Measurements from ENCODE around the gene CALN1. TPM values are rescaled to one million over a fixed set of nuclear protein-coding genes. Genes with fewer than 3 reads are reported as not detected.
"Not testable (repeated sequence)": the region's sequence is repeated elsewhere in the genome, so short reads cannot be mapped to it uniquely, and the experiment has no call there.

CALN1 gene
- total RNA-seq, result 0.13 and 0.89 TPM in 2 replicates

DNA sequence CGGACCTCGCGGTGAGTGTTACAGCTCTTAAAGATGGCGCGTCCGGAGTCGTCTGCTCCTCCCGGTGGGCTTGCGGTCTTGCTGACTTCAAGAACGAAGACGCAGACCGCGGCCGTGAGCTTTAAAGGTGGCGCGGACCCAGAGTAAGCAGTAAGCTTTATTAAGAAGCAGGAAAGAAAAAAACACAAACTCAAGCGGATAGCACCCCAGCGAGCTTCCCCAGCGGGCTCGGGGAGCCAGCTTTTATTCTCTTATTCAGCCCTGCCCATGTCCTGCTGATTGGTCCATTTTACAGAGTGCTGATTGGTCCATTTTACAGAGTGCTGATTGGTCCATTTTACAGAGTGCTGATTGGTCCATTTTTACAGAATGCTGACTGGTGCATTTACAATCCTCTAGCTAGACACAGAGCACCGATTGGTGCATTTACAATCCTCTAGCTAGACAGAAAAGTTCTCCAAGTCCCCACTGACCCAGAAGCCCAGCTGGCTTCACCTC, at the start of gene CALN1:
CALN1 (minus strand) TSS at position 218 of the 498 bp plus-strand sequence.
- not testable (repeated sequence) for DNase-seq (ENCODE audit: low read depth in 2 of 2)

- DNase-seq (ENCODE audit: low read depth in 2 of 2), result no peak
Measured at GRCh38 chr7:72453471-72453870, 41.3 kb upstream of the CALN1 start.

GRCh38 chr7:72447465-72448204, 35.5 kb upstream of the CALN1 start:
- no peak for DNase-seq (ENCODE audit: low read depth in 2 of 2)

GRCh38 chr7:72446591-72447462, 34.7 kb upstream of the CALN1 start:
- DNase-seq (ENCODE audit: low read depth in 2 of 2), result no peak

GRCh38 chr7:72446131-72446530, 34.0 kb upstream of the CALN1 start:
- DNase-seq (ENCODE audit: low read depth in 2 of 2), result no peak

DNA sequence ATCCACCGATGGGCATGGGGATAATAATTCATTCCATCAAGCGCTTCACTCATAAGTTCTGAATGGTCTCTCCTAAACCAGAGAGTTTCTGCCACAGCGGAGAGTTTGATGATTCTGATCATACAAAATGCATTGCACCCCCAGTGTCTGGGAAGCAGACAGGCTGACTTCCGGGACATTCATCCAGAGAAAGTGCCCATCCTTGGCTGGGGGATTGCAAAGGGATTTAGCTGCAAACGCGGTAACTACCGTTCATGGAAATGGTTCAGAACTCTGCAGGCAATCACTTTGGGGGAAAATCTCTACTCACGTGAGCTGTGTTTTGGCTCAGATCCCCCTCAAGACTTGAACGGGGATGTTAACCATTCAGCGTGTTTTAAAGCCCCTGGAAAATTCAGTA, 33.4 kb upstream of the CALN1 start:
- no peak for DNase-seq (ENCODE audit: low read depth in 2 of 2)

GRCh38 chr7:72445075-72445474, 32.9 kb upstream of the CALN1 start:
- no peak for DNase-seq (ENCODE audit: low read depth in 2 of 2)

- DNase-seq (ENCODE audit: low read depth in 2 of 2), result no peak
Measured at GRCh38 chr7:72444026-72444776, 32.1 kb upstream of the CALN1 start.

DNA sequence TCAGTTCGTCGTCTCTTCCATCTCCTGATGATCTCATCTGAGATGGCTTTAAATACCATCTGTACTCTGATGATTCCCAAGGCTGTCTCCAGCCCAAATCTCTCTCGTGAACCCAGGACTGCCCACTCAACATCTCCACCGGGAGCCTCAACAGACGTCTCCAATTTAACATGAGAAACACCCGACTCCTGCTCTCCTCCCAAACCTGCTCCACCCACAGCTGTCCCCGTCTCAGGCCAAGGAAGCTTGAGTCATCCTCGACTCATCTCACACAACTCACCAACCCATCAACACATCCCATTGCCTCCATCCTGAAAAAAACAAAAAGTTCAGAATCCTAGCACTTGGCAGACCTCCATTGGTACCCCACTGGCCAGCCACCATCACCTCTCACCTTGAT, 29.7 kb upstream of the CALN1 start:
- no peak for DNase-seq (ENCODE audit: low read depth in 2 of 2)

DNA sequence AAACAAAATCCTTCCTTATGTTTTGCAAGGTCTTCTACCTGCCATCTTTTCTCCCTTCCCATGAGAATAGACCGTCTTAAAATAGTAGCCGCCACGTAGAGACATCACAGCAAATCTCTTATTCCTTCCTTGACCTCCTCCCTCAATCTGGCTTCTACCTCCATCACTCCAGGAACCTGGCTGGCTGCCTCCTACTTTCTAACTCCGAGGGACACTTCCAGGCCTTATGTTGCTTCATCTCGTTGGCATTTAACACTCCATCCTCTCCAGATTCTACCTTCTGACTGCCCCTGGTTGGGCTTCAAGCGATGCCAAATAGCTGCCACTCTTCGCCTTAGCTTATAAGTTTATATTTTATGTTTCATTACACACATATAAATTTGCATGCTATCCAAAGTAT, 26.4 kb upstream of the CALN1 start:
- DNase-seq (ENCODE audit: low read depth in 2 of 2), result no peak

GRCh38 chr7:72437610-72438009, 25.5 kb upstream of the CALN1 start:
- DNase-seq (ENCODE audit: low read depth in 2 of 2), result no peak

DNA sequence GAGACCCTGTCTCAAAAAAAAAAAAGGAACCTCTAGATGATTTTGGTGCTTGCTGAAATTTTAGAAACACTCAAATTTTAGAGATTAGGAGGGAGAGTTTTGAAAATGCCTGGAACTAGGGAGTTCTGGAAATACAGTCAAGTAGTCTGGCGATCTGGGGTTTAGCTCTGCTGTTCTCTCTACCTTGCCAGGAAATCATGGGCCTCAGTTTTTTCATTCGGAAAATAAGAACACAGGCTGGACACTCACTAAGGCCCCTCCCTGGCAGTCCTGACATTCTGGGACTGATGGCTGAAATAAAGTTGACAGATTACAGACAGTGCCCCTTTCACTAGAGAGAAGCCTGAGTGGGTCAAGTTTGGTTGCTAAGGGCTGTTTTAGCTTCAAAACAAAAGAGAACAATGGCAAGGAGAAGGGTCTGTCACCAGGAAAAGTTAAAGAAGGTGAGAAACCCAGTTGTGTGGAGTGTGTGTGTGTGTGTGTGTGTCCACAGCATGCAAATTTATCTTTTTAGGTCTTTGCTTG, 25.0 kb upstream of the CALN1 start:
- DNase-seq (ENCODE audit: low read depth in 2 of 2), result no peak

DNA sequence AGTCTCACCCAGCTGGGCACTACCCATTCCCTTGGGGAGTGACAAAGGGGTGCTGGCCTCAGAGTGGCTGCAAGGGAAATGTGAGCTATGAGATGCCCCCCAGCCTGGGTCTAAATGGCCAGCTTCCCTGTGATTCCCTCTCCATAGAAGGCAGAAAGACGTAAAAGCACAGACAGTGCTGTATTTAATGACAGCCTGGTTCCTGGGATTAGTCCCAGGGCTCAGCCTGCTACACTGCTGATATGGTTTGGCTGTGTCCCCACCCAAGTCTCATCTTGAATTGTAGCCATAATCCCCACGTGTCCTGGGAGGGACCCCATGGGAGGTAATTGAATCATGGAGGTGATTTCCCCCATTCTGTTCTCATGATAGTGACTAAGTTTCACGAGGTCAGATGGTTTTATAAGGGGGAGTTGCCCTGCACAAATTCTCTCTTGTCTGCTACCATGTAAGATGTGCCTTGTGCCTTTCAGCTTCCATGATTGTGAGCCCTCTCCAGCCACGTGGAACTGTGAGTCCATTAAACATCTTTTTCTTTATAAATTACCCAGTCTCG, 23.9 kb upstream of the CALN1 start:
- DNase-seq (ENCODE audit: low read depth in 2 of 2), result no peak

DNA sequence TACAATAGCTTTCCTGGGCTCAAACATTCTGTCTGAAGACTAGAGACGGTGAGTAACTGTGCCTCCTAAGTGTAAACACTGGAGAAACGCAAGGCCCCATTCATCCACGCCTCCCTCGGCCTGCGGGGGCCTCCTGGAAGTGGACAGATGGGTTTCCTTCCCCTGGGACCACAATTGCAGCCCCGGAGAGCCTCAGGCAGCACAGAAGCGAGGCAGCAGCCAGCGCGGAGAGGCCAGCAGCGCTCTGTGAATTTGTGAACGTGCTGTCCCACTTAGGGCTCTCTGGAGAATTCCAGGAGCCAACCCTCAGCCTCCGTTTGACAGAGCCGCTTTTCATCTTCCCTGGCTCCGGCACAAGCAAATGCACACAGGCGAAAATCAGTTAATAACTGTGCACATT, 23.2 kb upstream of the CALN1 start:
- DNase-seq (ENCODE audit: low read depth in 2 of 2), result no peak

DNA sequence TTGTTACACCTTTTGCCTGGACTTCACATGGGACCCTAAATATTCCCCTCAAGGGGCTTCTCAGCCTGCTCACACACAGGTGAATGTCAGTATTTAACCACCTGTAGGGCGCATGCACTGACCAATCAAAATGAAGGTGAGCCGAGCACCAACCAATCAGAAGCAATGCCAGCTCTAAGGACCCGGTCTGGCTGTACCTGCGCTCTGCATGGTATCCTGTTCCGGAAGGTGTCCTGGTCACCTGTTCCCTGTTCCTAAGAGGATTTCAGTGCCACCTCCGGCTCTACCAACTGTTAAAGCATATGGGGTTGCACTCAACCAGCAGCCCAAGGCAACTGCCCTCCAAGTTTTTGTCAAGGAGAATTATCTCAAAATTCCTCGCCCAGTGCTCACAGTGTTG, 18.4 kb upstream of the CALN1 start:
- DNase-seq (ENCODE audit: low read depth in 2 of 2), result no peak

GRCh38 chr7:72429316-72429715, 17.2 kb upstream of the CALN1 start:
- DNase-seq (ENCODE audit: low read depth in 2 of 2), result no peak

DNA sequence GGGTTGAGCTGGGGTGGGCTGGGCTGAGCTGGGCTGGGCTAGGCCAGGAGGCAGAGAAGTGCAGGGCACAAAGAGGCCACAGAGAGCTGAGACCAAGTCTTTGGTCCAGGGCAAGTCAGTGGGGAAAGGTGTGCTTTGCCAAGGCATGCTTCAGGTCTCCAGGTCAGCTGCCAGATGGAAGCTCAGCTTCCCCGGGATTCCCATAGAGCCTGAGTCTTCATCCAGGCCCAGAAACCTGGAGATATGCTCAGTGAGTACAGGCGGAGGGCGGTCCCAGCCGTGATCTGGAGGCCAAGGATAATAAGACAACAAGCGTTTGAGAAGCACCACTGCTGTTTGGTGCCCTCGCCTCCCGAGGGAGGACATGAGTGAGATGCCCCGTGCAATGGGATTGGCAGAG, 4.7 kb upstream of the CALN1 start:
- no peak for DNase-seq (ENCODE audit: low read depth in 2 of 2)

DNA sequence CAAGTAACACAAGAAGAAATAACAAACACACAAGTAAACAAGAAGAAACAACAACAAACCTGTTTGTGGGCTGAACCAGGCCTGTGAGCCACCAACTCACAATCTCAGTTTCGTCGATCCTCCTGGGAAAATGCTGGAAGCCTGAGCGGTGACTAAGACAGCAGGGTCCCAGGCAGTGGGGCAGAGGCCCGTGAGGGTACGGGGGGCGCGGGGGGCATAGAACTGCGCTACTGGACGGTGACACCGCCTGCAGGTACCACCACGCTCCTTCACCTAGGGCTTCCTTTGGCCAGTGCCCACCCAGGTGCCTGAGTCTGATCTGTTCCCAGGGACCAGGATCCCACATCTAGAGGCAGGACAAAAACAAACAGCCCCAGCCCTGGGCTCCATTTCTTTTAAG, 3.4 kb upstream of the CALN1 start:
- no peak for DNase-seq (ENCODE audit: low read depth in 2 of 2)

DNA sequence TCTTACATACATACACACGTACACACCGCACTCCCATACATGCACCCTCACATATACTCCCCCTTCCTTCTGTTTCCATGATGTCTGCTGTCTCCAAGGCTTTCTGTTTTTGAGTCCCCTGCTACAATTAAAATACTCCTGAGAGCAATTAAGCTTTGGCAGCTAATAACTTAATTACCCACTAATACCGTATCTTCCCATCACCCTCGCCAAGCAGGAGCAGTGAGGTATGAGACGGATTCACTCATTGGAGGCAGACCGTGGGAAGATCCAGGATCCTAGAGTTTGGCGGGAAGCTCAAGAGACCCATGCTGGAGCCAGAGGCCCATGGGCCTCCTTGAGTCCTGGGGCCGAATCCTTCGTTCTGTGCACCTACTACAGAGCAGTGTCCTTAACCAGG, 1.7 kb upstream of the CALN1 start:
- no peak for DNase-seq (ENCODE audit: low read depth in 2 of 2)

GRCh38 chr7:72413290-72413689, 1.2 kb upstream of the CALN1 start:
- DNase-seq (ENCODE audit: low read depth in 2 of 2), result no peak

DNA sequence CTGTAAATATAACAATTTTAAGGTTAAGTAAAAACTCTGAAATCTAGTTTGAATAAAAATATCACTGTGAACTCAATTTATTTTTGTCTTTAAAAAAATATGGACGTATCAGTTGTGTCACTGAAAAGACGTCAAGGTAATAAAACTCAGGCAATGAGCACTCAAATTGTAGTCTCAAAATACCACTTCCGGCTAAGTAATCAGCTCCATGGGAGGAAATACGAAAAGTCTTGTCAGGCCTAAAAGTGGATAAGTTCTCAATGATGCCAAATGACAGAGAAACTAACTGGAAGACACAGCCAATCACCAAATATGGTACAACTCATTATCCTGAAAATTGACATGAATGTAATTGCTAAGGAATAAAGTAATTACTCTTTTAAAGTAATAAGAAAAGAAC, 719 bp downstream of the CALN1 start:
- DNase-seq (ENCODE audit: low read depth in 2 of 2), result no peak

All from dermis microvascular lymphatic vessel endothelial cell (primary cell).